Measurements from ENCODE around the gene SEMG2.

- TF ChIP-seq POLR2A (IDR thresholded peaks at IDR 0.05) (no peak), CTCF (IDR thresholded peaks at IDR 0.05) (no peak), EP300 (IDR thresholded peaks at IDR 0.05) (no peak)
Observed at GRCh38 chr20:45209924-45210323, 11.2 kb upstream of the SEMG2 start.
